DOHH2 (cell line): ENCODE measurements around the gene PTBP3.
"Not testable (repeated sequence)": the region's sequence is repeated elsewhere in the genome, so short reads cannot be mapped to it uniquely, and the experiment has no call there.

Source experiments
- EZH2phosphoT487 ChIP-seq: fragments of 200-600 bp; sonication (generic); IDR thresholded peaks from 2 replicates; pipeline ENCODE4 v1.6.1; 2017; ENCODE audit warnings: borderline replicate concordance, mild to moderate bottlenecking, antibody characterized with exemption, low read length, moderate library complexity, mixed read lengths
- TF ChIP-seq, protein P1 (sequence below): fragments of 200-600 bp; sonication (generic); IDR thresholded peaks from one replicate; pipeline ENCODE4 v1.5.1; 2014; ENCODE audit warnings: antibody characterized with exemption, mild to moderate bottlenecking, low read depth, low read length; ENCODE audit not compliant: poor library complexity, severe bottlenecking

DNA sequence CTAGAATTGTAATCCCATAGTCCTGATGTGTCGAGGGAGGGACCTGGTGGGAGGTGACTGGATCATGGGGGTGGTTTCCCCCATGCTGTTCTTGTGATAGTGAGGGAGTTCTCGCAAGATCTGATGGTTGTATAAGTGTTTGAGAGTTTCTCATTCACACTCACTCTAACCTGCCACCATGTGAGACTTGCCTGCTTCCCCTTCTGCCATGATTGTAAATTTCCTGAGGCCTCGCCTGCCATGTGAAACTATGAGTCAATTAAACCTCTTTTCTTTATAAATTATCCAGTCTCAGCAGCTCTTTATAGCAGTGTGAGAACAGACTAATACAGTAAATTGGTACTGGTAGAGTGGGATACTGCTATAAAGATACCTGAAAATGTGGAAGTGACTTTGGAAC lies 50.6 kb downstream of the PTBP3 start:
- TF ChIP-seq, protein P1, sequence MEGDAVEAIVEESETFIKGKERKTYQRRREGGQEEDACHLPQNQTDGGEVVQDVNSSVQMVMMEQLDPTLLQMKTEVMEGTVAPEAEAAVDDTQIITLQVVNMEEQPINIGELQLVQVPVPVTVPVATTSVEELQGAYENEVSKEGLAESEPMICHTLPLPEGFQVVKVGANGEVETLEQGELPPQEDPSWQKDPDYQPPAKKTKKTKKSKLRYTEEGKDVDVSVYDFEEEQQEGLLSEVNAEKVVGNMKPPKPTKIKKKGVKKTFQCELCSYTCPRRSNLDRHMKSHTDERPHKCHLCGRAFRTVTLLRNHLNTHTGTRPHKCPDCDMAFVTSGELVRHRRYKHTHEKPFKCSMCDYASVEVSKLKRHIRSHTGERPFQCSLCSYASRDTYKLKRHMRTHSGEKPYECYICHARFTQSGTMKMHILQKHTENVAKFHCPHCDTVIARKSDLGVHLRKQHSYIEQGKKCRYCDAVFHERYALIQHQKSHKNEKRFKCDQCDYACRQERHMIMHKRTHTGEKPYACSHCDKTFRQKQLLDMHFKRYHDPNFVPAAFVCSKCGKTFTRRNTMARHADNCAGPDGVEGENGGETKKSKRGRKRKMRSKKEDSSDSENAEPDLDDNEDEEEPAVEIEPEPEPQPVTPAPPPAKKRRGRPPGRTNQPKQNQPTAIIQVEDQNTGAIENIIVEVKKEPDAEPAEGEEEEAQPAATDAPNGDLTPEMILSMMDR = not testable (repeated sequence)
- not testable (repeated sequence) for TF ChIP-seq EZH2phosphoT487
